ENCODE measurements around the gene EHMT1. TPM values are rescaled to one million over a fixed set of nuclear protein-coding genes. Genes with fewer than 3 reads are reported as not detected.
A peak's percentile ranks its signal among the peaks of the same experiment; 100 is the strongest.
"Not testable (repeated sequence)": the region's sequence is repeated elsewhere in the genome, so short reads cannot be mapped to it uniquely, and the experiment has no call there.

EHMT1 gene
- total and polyA plus RNA-seq, 8 donors: 29.9 to 51.1 (median 32.6) TPM

DNA sequence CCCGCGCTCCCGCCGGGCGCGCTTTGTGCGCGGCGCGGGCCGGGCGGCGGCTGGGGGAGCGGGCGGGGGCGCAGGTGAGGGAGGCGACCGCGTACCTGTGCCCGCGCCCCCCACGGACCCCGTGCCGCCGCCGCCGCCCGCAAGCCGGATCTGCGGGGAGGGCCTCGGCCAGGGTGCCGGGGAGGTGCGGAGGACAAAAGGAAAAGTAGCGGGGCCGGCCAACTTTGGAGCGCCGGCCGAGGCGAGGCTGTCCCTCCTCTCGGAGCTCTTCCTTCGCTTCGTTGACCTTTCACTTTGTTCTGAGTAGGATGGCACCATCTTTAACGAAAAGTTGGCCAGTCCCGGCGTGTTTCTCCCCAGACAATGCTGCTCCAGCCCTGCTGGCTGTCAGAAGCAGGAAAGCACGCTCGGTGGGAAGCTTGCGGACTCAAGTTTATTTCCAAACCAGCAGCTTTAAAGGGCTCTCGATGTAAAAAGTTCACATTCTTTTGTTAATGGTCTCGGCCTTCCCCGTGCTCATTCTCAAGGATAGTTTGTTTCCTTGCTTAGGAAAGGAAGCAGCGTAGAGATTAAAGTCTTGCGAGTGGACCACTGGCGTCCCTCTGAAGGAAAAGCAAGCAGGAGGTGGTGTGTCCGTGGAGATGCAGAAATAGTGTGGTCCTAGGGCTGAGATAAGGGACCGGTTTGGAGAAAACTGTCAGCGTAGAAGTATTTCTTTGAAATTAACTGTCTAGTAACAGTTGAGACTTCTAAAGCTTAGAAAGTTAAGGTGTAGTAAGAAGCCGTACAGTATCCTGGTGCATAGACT is 639 bp downstream of the EHMT1 start:
- peak in 2 of 4 donors; percentile 4 to 6 for ATAC-seq
- Histone ChIP-seq H3K27ac (peak overlapping the region in 3 of 4 donors; percentile 51 to 62 (median 58)), H3K4me1 (peaks cover 15 to 28% (median 16%) of the 10 kb centered on the region in 3 donors), H3K36me3 (peaks cover 0 to 7% (median 0%) of the 10 kb centered on the region in 3 donors), H3K27me3 (no peaks in the 10 kb centered on the region), H3K4me3 (peak overlapping the region; percentile 53 to 84 (median 68)), H3K9me3 (no peaks in the 10 kb centered on the region)
- FAIRE-seq: no peak
- WGBS, 2 donors: 0% methylated on average over 36 to 58 of the region's 58 CpGs
- peak in 5 of 6 donors; percentile 34 to 76 (median 68) for DNase-seq
- intact Hi-C loops (cut with DNase I): no loop called here
- TF ChIP-seq, protein P1, sequence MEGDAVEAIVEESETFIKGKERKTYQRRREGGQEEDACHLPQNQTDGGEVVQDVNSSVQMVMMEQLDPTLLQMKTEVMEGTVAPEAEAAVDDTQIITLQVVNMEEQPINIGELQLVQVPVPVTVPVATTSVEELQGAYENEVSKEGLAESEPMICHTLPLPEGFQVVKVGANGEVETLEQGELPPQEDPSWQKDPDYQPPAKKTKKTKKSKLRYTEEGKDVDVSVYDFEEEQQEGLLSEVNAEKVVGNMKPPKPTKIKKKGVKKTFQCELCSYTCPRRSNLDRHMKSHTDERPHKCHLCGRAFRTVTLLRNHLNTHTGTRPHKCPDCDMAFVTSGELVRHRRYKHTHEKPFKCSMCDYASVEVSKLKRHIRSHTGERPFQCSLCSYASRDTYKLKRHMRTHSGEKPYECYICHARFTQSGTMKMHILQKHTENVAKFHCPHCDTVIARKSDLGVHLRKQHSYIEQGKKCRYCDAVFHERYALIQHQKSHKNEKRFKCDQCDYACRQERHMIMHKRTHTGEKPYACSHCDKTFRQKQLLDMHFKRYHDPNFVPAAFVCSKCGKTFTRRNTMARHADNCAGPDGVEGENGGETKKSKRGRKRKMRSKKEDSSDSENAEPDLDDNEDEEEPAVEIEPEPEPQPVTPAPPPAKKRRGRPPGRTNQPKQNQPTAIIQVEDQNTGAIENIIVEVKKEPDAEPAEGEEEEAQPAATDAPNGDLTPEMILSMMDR (IDR thresholded peaks at IDR 0.05): no peak

DNA sequence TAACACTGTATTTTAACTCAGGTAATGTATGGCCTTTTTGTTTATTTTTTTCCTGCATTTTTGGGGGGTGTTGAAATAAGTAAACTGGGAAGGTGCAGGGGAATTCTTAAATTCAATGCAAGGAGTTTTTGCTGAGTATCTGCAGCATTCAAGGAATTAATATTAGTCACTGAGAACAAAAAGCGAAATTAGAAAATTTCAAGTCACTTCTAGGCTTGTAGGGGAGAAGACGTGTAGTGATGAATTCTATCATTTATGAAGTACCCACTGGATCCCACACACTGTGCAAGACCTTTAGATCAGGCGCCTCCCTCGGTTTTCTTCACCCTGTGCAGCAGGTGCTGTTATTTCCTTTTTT is 1.2 kb downstream of the EHMT1 start:
- Histone ChIP-seq H3K36me3 (peaks cover 0 to 2% (median 0%) of the 10 kb centered on the region in 3 donors), H3K27me3 (no peaks in the 10 kb centered on the region), H3K4me3 (peak overlapping the region in 3 of 4 donors; percentile 53 to 84 (median 75)), H3K27ac (peak overlapping the region in 2 of 4 donors; percentile 58 to 62), H3K9me3 (no peaks in the 10 kb centered on the region), H3K4me1 (peaks cover 15 to 28% (median 16%) of the 10 kb centered on the region in 3 donors)
- no peak for DNase-seq
- 53 to 62% methylated on average over 4 of the region's 4 CpGs for WGBS, 2 donors
- no peak for FAIRE-seq
- TF ChIP-seq, protein P1 (IDR thresholded peaks at IDR 0.05): no peak
- ATAC-seq: no peak
- intact Hi-C loops (cut with DNase I): no loop called here

DNA sequence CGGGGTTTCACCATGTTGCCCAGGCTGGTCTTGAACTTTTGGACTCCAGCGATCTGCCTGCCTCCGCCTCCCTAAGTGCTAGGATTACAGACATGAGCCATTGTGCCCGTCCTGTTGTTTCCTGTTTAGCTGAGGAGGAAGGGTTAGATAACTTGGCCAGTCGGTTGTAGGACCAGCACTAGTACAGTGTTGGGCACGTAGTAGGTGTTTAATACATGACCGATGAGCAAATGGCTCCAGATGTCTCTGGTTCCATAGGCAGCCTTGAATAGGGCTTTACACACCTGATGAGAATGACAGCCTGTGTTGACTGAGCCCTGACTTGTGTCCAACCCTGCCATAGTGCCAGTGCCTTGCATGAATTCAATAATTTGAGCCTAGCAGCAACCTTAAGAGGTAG is 1.8 kb downstream of the EHMT1 start:
- no peaks in the 10 kb centered on the region for H3K27me3 ChIP-seq
- FAIRE-seq (no peak), ATAC-seq (no peak), DNase-seq (no peak)
- 56 to 61% methylated on average over 7 of the region's 7 CpGs for WGBS, 2 donors
- H3K27ac ChIP-seq: no peak overlapping the region
- H3K4me3 ChIP-seq: peak overlapping the region in 1 of 4 donors; percentile 75
- H3K4me1 ChIP-seq: peaks cover 15 to 28% (median 16%) of the 10 kb centered on the region in 3 donors
- TF ChIP-seq, protein P1 (IDR thresholded peaks at IDR 0.05): no peak
- H3K9me3 ChIP-seq: no peaks in the 10 kb centered on the region
- no peaks in the 10 kb centered on the region for H3K36me3 ChIP-seq
- intact Hi-C loops (cut with DNase I): no loop called here

DNA sequence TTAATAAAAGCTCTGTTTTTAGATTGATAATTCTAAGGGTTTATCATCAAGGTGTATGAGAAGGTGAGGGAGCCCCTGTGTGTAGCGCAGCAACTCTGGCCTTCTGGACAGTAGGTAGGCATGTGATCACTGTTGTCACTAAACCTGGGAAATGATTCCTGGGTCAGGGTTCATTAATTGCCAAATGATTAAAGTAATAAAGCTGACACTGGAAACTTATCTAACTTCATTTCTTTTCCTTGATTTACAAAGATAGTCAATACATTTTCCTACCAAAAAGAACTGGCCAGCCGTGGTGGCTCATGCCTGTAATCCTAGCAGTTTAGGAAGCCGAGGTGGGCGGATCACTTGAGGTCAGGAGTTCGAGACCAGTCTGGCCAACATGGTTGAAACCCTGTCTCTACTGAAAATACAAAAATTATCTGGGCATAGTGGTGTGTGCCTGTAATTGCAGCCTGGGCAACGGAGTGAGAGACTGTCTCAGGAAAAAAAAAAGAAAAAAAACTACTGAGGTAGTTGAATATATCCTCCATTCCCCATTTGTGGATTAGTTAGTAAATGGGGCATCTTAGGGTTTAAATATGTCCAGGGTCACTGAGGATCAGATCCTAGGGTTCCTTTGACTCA is 2.4 kb downstream of the EHMT1 start:
- ATAC-seq (no peak), FAIRE-seq (no peak), DNase-seq (no peak)
- intact Hi-C loops (cut with DNase I): no loop called here
- 59 to 72% methylated on average over 6 of the region's 6 CpGs for WGBS, 2 donors
- no peaks in the 10 kb centered on the region for H3K9me3 ChIP-seq
- no peaks in the 10 kb centered on the region for H3K27me3 ChIP-seq
- no peaks in the 10 kb centered on the region for H3K36me3 ChIP-seq
- H3K27ac ChIP-seq: no peak overlapping the region
- TF ChIP-seq, protein P1 (IDR thresholded peaks at IDR 0.05): peak in 2 of 4 donors; percentile 14 to 17
- peaks cover 15 to 28% (median 16%) of the 10 kb centered on the region in 3 donors for H3K4me1 ChIP-seq
- no peak overlapping the region for H3K4me3 ChIP-seq

DNA sequence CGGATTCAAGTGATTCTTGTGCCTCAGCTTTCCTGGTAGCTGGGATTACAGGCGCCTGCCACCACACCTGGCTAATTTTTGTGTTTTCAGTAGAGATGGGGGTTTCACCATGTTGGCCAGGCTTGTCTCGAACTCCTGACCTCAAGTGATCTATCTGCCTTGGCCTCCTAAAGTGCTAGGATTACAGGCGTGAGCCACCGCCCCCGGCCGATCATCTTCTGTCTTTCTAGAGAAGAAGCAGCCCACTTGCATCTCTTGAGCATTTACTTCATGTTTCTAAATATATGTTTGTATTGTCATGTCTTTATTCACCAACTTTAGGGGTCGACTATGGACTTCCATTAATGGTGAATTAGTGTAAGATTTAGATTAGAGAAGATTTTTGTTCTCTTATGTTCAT is 3.4 kb downstream of the EHMT1 start:
- ATAC-seq; FAIRE-seq; H3K9me3 ChIP-seq; H3K27ac ChIP-seq; DNase-seq; H3K4me3 ChIP-seq; H3K27me3 ChIP-seq; H3K36me3 ChIP-seq; intact Hi-C loops (cut with DNase I): not testable (repeated sequence)
- H3K4me1 ChIP-seq: peaks cover 15 to 27% (median 16%) of the 10 kb centered on the region in 3 donors
- WGBS, 2 donors: 87 to 89% methylated on average over 8 of the region's 8 CpGs
